Measurements from ENCODE around the gene KIF15.

- TF ChIP-seq CTCF (IDR thresholded peaks at IDR 0.05; ENCODE audit: low read length) (no peak), EZH2 (optimal IDR thresholded peaks at IDR 0.05; ENCODE audit: low read depth, low read length) (no peak)
Measured at GRCh38 chr3:44734646-44735168, 26.9 kb upstream of the KIF15 start.
